ENCODE results near the gene CNNM1.

The CNNM1 gene

DNA sequence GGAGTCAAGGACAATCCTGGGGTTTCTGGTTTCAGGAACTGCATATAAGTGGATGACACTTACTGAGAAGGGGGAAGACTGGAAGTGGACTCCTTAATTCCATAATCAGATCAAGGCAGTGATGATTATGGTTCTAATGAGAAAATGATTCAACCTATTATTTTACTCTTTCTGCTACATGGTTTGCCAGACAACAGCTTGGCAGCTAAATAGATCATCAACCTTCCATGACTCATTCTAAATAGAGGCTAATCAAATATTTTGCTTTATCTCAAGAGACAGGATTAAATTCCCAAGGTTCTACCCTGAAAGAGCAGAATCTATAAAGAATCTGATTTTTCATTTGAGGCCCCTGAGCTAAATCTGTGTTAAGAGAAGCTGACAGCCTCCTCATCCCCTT is 46.3 kb downstream of the CNNM1 start:
- DNase-seq, result no peak

DNA sequence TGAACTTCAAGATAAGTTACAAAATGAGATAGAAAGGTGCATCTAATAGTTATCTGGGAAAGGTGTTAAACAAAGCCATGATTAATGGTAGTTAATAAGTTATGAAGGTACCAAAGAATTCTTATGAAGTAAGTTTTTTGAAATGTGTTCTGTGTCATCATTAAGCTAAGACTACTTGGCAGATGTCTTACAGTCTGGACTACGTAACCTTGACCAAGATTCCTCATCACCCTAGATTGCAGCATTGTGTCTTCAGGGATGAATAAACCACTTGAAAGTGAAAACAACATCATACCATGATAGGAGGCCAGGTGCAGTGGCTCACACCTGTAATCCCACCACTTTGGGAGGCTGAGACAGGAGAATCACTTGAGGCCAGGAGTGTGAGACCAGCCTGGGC is 53.0 kb downstream of the CNNM1 start:
- DNase-seq, result no peak

DNA sequence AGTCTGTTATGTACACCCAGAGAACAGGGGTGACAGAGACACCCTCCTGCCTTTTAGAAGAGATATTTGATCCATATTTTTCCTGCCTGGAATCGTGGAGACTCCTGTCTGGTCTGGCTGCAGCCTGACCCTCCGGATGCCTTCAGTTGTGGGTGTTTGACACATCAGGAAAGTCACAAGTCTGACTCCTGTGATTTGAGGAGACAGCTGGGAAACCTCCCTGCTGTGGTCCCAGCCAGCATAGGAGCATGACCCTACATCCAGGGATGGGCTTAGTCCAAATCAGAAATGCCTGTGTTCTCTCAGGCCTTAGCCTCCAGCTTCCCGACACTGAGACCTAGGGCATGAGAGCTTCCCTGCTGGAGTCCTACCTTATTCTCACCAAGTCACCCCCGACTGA is 57.9 kb downstream of the CNNM1 start:
- DNase-seq, result no peak

- no peak for DNase-seq
Measured at GRCh38 chr10:99387541-99387940, 58.4 kb downstream of the CNNM1 start.

DNA sequence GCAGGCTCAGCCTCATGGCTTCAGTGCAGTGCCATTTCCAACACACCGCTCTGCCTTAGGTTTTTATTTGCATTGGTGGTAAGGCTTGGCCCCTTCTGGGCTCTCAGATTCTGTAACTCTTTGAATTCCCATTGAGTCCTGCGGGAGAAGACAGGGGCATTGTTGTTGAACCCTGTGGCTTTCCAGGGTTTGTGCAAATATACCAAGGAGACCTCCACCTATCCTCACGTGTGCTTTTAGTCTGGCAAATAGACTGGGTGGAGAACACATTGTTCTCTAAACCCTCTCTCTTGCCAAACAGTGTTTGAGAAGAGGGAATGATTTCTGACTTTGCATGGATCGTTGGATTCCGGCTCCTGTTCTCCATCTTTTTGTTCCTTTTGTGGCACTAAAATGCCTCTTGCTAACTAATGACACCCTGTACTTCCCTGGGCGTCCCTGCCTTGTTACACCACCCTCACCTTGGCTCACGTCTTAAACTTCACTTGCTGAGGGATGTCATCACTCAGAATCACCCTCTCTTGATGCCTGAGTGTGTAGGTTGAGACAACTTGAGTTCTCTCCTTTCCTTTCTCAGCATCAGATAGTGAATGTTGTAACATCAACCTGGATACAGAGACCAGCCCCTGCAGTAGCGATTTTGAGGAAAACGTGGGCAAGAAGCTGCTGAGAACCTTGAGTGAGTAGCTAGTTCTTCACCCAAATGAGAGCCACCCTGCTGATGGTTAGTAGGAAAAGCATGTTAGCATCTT is 60.7 kb downstream of the CNNM1 start:
- no peak for DNase-seq

DNA sequence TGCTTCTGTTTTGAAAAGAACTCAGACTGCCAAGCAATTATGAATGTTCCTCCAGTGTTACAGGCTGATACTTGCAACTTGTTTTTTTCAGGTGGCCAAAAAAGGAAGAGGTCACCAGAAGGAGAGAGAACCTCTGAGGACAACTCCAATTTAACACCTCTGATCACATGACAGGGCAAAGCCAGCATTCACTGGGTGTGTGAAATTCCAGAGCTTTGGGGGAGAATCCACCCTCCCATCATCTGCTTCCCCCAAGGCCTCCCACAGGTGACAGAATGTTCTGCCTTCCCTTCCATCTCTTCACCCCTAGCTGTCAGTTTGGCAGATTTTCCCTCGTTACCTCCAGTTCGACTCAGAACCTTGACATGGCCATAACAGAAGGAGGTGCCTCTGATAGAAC is 62.2 kb downstream of the CNNM1 start:
- DNase-seq, result no peak

- DNase-seq, result no peak
Measured at GRCh38 chr10:99393036-99393435, 63.9 kb downstream of the CNNM1 start.

DNA sequence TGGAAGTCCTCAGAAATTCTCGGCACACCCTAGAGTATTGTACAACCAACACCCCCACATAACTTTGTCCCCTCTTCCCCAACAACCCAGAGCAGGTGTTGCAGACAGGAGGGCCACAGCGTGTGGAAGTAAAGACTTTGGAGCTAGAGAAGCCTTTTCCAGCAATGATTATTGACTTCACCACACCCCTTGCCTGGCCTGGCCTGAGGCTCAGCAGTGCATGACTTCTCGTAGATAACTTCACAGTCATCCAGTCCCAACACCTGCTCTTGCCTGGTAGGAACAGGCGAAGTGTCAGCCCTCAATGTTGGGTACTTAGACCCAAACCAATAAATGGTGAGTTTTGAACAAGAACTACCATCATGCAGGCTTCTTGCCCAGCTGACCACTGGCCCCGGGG is 64.5 kb downstream of the CNNM1 start:
- DNase-seq, result no peak

DNA sequence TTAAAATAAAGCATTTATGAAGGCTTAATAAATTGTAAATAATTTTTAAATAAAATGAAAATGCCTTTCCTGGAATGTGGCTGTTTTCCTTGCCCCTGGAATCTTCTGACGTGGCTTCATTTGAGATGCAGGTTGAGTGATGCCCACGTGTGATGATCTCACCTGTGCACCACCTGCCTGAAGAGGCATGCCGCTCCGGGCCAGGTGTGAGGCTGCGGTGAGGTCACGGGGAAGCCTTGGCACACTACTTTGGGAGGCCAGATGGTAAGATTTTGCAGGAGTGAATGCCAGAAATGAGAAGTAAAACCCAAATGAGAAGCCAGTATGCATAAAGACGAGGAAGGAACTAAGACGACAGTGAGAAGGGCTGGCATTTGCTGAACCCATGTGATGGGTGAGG is 65.1 kb downstream of the CNNM1 start:
- DNase-seq, result no peak

DNA sequence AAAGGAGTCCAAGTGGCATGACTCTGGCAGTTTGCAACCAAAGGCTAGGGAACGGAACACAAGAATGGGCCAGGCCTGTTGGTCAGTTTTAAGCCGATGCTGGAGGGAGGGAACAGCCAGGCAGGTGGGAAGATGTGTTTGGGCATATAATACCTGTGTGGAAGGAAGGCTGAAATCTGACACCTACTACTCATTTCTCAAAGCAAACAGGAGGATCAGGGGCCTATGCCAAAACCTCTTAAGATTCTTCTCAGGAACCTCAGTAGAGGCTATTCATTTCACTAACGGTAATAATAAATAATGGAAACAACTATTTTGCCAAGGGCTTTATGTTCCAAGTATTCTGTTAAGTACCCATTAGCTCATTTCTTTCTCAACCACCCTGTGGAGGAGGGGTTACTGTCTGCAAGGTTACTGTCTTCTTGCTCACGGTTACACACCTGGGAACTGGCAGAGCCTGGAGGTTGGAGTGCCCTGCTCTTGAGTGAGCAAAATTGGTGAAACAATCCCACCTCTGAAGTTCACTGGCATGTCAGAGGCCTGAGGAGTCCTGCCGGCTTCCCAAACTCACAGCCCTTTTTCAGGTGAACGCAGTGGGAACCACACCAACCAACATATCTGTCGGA is 65.7 kb downstream of the CNNM1 start:
- DNase-seq, result no peak

DNA sequence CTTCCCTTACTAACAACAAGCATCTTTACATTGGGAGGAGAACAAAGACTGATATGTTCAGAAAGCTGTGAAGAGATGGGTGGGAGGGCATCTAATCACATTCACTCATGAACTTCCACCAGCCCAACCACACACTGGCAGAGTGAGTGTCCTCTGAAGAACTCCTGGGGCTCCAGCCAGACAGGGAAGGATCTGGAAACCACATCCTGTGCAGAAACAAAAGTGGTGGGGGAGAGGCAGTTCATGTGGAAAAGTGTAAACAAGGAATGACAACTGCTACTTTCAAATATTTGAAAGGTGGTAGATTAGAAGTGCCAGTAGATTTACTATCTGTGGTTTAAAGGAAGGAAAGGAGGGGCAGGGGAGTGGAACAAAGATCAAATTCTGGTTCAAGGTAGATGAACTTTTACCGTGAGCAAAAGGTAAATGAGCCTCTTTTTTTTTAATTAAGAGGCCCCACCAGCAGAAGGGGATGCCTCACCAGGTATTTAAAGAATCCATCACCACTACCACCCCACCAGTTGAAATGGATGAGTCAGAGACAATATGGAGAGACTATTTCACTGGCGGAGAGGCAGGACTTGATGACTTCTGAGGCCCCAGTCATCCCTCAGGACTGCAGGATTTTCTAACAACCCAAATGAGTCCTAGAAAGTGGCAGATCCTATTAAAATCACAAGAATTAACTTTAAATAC is 66.7 kb downstream of the CNNM1 start:
- no peak for DNase-seq

DNA sequence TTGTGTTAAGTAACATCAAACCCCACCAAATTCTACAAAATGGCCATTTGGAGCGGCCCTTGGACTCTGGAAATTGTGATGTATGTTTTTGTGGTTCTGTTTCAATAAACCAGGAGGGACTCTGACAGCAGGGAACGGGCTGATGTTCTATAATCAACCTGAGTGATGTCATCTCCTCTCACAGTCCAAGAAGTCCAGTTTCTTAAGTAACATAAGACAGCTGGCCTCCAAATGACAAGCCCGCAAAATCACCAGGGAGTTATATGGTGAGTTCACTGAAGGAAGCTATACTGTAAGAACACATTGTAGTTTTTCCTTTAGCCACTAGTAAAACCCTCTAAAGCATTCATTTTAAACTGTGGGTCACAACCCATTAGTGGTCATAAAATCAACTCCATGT is 67.3 kb downstream of the CNNM1 start:
- no peak for DNase-seq

DNA sequence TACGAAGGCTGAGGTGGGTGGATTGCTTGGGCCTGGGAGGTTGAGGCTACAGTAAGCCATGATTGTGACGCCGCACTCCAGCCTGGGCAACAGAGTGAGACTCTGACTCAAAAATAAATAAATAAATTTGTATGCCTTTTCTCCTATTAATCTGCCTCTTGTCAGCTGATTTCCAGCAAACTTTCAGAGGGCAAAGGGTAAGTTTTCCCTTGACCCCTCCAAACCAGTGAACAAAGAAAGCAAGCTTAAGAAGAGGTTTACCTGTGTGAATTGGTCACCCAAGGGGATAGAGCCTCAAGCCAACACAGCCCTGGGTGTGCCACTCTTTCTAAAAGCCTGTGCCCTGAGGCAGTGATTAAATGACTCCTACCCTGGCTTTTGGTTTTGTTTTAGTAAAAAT is 70.5 kb downstream of the CNNM1 start:
- DNase-seq, result no peak

- no peak for DNase-seq
Measured at GRCh38 chr10:99403674-99404073, 74.5 kb downstream of the CNNM1 start.

DNA sequence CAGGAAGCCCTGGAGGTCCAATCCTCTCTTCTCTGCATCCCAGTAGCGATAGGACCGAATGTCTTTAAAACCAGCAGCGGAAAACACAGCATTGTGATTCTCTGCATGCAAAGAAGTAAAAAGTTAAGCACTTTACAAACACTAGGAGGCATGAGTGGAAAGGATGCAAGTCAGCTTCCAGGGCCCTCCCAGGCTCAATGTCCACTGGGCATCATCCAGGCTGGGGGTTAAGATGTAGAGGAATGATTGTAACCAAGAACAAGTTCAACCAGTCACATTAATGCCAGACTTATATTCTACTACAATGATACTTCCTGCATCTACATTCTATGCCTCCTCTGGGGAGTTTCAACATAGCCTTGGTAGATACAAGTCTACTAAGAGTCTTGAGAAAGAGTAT is 77.0 kb downstream of the CNNM1 start:
- no peak for DNase-seq

- DNase-seq, result no peak
Measured at GRCh38 chr10:99410146-99410545, 81.0 kb downstream of the CNNM1 start.

DNA sequence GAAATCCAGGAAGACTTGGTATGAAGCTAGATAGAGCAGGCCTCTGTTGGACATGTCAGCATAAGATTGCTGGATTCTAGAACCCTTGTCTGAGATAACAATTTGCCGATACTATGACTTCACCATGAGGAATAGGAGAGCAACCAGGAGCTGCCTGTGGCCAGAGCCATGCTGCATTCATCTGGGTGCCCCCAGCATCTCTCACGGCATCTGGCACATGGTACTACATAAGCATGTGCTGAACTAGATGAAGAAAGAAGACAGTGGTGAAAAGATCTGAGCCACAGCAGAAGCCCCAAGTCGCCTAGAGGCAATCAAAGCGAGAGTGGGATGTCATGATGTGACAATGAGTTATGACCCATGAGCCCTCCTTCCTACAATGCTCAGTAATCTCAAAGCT is 81.7 kb downstream of the CNNM1 start:
- DNase-seq, result no peak

DNA sequence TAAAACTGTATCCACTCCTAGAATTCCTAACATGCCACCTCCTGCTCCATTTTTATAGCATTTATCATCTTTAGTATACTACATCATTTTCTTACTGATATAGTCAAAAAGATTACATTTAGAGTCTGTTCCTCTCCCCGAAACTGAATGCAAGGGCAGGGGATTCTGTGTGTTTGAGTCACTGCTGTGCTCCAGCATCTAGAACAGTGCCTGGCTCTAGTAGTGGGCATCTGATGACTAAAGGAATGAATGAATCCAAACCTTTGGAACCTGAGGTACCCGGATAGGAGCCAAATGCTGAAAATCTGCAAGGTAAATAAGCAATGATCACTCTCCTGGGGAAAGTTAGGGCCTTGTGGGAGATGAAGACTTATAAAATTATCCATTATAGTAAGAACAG is 82.4 kb downstream of the CNNM1 start:
- no peak for DNase-seq

DNA sequence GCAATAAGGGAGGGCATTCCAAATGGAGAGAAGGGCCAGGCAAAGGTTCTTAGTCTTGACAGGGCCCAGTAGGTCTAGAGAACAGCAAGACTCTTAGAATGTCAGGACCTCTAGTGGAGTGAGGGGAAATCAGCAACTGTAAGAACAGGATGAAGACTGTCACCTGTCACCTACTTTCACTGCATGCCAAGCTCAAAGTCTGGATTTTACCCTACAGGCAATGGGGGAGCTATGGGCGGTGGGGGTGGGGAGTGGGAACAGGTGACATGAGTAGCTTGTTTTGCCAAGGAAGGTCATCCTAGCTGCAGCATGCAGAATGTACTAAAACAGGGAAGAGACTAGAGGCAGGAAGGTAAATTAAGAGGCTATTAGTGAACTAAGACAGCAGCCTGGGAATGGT is 82.9 kb downstream of the CNNM1 start:
- DNase-seq, result no peak

DNA sequence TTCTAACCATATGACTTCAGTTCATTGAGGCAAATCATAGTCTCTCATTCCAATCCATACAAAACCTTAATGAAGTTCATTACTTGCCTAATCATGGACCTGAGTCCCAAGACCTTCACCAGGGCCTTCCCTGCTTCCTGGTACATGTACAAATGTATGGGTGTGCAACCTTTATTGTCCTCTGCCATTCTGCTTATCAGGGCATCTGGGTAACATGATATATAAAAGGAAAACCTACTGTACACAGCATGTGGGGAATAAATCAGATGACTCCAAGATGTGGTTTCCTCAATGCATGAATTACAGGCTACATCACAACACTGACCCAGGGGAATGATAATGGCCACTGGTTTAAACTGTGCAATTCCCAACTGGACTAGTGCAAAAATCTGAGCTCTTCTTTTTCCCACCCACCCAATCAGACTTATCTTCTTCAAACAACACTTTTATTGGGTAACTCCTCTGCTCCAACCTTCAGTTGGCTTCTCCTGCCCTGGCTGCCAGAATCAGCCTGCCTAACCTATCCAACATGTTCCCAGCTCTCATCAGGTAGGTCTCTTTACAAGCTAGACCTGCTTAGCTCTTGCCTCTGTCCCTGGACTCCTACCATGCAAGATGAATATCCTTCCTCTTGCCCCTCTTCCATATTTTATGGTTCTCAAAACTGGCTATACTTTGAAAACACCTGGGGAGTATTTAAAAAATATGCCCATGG is 89.9 kb downstream of the CNNM1 start:
- no peak for DNase-seq

- no peak for DNase-seq
Measured at GRCh38 chr10:99419688-99420087, 90.5 kb downstream of the CNNM1 start.

DNA sequence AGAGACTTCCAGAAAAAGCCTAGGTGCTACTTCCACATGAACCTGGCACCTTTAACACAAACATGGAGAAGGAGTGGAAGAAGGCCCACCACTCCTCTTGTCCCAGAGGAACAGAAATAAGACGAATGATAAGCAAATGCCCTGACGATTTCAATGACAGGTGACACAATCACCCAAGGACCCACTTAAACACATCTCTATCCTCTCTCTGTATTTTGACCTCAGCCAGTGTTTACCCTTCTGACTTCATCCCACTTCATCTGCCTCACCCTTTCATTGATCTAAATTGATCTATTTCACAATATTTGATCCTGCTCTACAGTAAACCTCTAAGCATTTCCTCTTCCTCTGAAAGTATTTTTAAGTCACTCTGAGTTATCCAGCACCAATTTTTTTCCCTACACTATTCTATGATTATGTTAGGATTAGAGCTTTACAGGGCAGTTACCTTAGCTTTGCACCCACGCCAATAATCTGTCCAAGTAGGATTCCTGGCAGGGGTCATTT is 92.1 kb downstream of the CNNM1 start:
- DNase-seq, result no peak

GRCh38 chr10:99422529-99423096 is 93.5 kb downstream of the CNNM1 start:
- DNase-seq, result no peak
